Measurements from ENCODE around the gene LLGL2. TPM values are rescaled to one million over a fixed set of nuclear protein-coding genes. Genes with fewer than 3 reads are reported as not detected.
A peak's percentile ranks its signal among the peaks of the same experiment; 100 is the strongest.

LLGL2 gene
- total and polyA plus RNA-seq, 10 of the 15 experiments (the other 5 are each of a cell fraction or from before 2014, with no cell fraction given), result 0.21 to 9.9 (median 4.5) TPM

- Histone ChIP-seq H3K9me3 (replicated peaks; ENCODE audit: control insufficient read depth, insufficient read depth, low read length) (no peaks in the 10 kb centered on the region), H3K4me2 (ENCODE audit: control insufficient read depth, insufficient read depth) (peak overlapping the region; percentile 91; the same call in 1 of the 2 replicates), H3K79me2 (ENCODE audit: control insufficient read depth, insufficient read depth, low read length) (no peaks in the 10 kb centered on the region), H3K27ac (ENCODE audit: control insufficient read depth, insufficient read depth) (no peak overlapping the region), H3K27me3 (replicated peaks in 1 of 2; ENCODE audit: control insufficient read depth in 2 of 2, insufficient read depth in 2 of 2, low read length in 1 of 2) (peaks cover 0 to 6% of the 10 kb centered on the region in 2 experiments; a peak in 2 of 4 replicates), H3K4me3 (no peak overlapping the region), H2AFZ (ENCODE audit: control insufficient read depth, low read depth, low read length) (peak overlapping the region; percentile 29), H3K4me1 (ENCODE audit: control insufficient read depth, insufficient read depth, low read length) (0 out of 2 replicates have a peak, but pooled peaks cover 7% of the 10 kb centered on the region), H3K9ac (ENCODE audit: control insufficient read depth, insufficient read depth, low read length) (no peak overlapping the region), H4K20me1 (ENCODE audit: control insufficient read depth, insufficient read depth) (no peaks in the 10 kb centered on the region), H3K36me3 (ENCODE audit: control insufficient read depth in 2 of 2, insufficient read depth in 2 of 2, low read length in 1 of 2) (peaks cover 0 to 2% of the 10 kb centered on the region in 2 experiments; a peak in 3 of 4 replicates)
- BruUV-seq (replicated peaks), result no TSS peak
- intact Hi-C loops (cut with micrococcal nuclease; ENCODE audit: unreplicated experiment), result no loop called here
- in situ Hi-C loops (cut with MboI), result no loop called here
- ChIA-PET CTCF (interaction anchor here (0.7 to 1.3 kb wide), 10 partner anchors 8 to 235 kb away, joined by 3 to 11 read pairs (median 4); partner anchors contain the start of genes SLC25A19 and TSEN54), RAD21 (ENCODE audit: unreplicated experiment) (interaction anchor here (1.2 kb wide), 2 partner anchors 8 to 235 kb away, joined by 5 to 14 read pairs; partner anchors contain the start of genes SLC25A19 and TSEN54), SMC1A (ENCODE audit: uncharacterized antibody, unreplicated experiment) (interaction anchor here (1.2 to 1.4 kb wide), 2 partner anchors 8 to 97 kb away, joined by 3 to 8 read pairs; partner anchors contain the start of gene TSEN54), POLR2A (interaction anchor here (0.6 kb wide), 1 partner anchor 229 kb away, joined by 3 read pairs; no protein-coding TSS in a partner anchor)
- DNase-seq (ENCODE audit: low read depth, low spot score) (no peak), FAIRE-seq (no peak), ATAC-seq (no peak; the same call in 2 of the 3 replicates)
- 45% methylated on average over 21 of the region's 24 CpGs for WGBS (ENCODE audit: insufficient coverage, insufficient replicate concordance, low lambda C conversion rate, missing lambda C conversion rate)
- TF ChIP-seq KAT2A (conservative IDR thresholded peaks at IDR 0.05; ENCODE audit: control insufficient read depth, low read depth, low read length) (no peak), SRF (IDR thresholded peaks at IDR 0.05; ENCODE audit: low read depth in 2 of 2, low read length in 2 of 2) (0 out of 4 replicates have a peak, but pooled peaks have one; percentile 26 to 70)
Measured at GRCh38 chr17:75524269-75524969, 1.1 kb upstream of the LLGL2 start.
